K562 (cell line): ENCODE measurements around the gene USP12. TPM values are rescaled to one million over a fixed set of nuclear protein-coding genes. Genes with fewer than 3 reads are reported as not detected.

Experiments used
- ATAC-seq: fragments of 200-7000 bp; cut with Tn5 transposase; 3 replicates; pipeline ENCODE4 v1.9.1; 2020; ENCODE audit warnings: moderate library complexity
- BruUV-seq: library from RNA; stranded (reverse); fragments of 400-500 nt; replicated peaks from 2 replicates; lab custom pipeline; 2021; lab: Mats Ljungman, UMichigan
- CTCF ChIA-PET: fragments of 300-600 bp; formaldehyde crosslinking; extraction: SDS; loops from one replicate; lab custom pipeline; 2021; ENCODE audit warnings: low intra/inter-chr PET ratio; lab: Yijun Ruan, JAX
- POLR2A ChIA-PET: fragments of 300-600, 350-650 bp; sonication (Branson Sonifier 250); formaldehyde crosslinking; extraction: SDS; loops from one replicate; lab custom pipeline; 2021; ENCODE audit warnings: antibody characterized with exemption, inconsistent platforms; lab: Yijun Ruan, JAX
- DNase-seq, 4 experiments: peaks; one replicate each; pipeline versions ENCODE4 v3.0.0 to v3.0.0-alpha.2; 2011 to 2018; ENCODE audit warnings: low spot score in 3 of 4, mixed read lengths in 3 of 4; ENCODE audit errors: extremely low read depth in 1 of 4
- FAIRE-seq: peaks from 2 replicates; lab custom pipeline; 2011; peaks lifted over from hg19 to GRCh38; lab: Jason Lieb, UNC
- H2AFZ ChIP-seq: 2 replicates; pipeline ENCODE4 v1.6.0; 2011; ENCODE audit warnings: low read depth, low read length, control low read depth, inconsistent platforms
- H3K27ac ChIP-seq: fragments of 200-600 bp; 3 replicates; pipeline ENCODE4 v1.8.0; 2011; ENCODE audit warnings: low read depth, mild to moderate bottlenecking, control low read depth, inconsistent platforms, low read length, moderate library complexity, mixed read lengths; ENCODE audit errors: extremely low read depth
- H3K27me3 ChIP-seq, 2 experiments: fragments of 300-600 bp in 1 of 2; 2 replicates in 1 of 2; 3 replicates in 1 of 2; pipeline versions ENCODE4 v1.6.0 to v1.8.0; 2011; ENCODE audit warnings: inconsistent platforms in 2 of 2, low read length in 2 of 2, mild to moderate bottlenecking in 1 of 2, mixed read lengths in 1 of 2, moderate library complexity in 1 of 2; ENCODE audit not compliant: control insufficient read depth in 2 of 2, insufficient read depth in 2 of 2
- H3K36me3 ChIP-seq: fragments of 300-600 bp; 3 replicates; pipeline ENCODE4 v1.8.0; 2011; ENCODE audit warnings: mild to moderate bottlenecking, low read length, inconsistent platforms; ENCODE audit not compliant: control insufficient read depth, insufficient read depth
- H3K4me1 ChIP-seq, 2 experiments: fragments of 200-600 bp in 1 of 2; replicated peaks in 1 of 2; 2 replicates in 1 of 2; 3 replicates in 1 of 2; pipeline versions ENCODE4 v1.5.1 to v1.8.0; 2011; ENCODE audit warnings: inconsistent platforms in 2 of 2, low read length in 2 of 2, mild to moderate bottlenecking in 1 of 2, mixed read lengths in 1 of 2, moderate library complexity in 1 of 2; ENCODE audit not compliant: control insufficient read depth in 2 of 2, insufficient read depth in 2 of 2
- H3K4me2 ChIP-seq: 2 replicates; pipeline ENCODE4 v1.6.1; 2011; ENCODE audit warnings: low read length, control low read depth, inconsistent platforms, mixed read lengths; ENCODE audit not compliant: insufficient read depth
- H3K4me3 ChIP-seq: fragments of 200-600 bp; sonication (generic), shearing (Covaris generic); 2 replicates; pipeline ENCODE4 v1.5.1; 2016; ENCODE audit warnings: control low read depth, inconsistent platforms
- H3K79me2 ChIP-seq: fragments of 200-600 bp; 3 replicates; pipeline ENCODE4 v1.8.0; 2011; ENCODE audit warnings: low read length, inconsistent platforms; ENCODE audit not compliant: control insufficient read depth, insufficient read depth
- H3K9ac ChIP-seq, 2 experiments: 2 replicates each; pipeline versions ENCODE4 v1.6.0 to v1.6.1; 2011; ENCODE audit warnings: low read depth in 2 of 2, low read length in 2 of 2, control low read depth in 1 of 2, inconsistent platforms in 1 of 2, mild to moderate bottlenecking in 1 of 2, mixed read lengths in 1 of 2; ENCODE audit not compliant: insufficient read depth in 1 of 2
- H3K9me1 ChIP-seq: one replicate; pipeline ENCODE4 v1.6.0; 2011; ENCODE audit warnings: inconsistent platforms, mild to moderate bottlenecking, low read length, moderate library complexity; ENCODE audit not compliant: control insufficient read depth, insufficient read depth
- H3K9me3 ChIP-seq: replicated peaks from 2 replicates; pipeline ENCODE4 v1.5.1; 2011; ENCODE audit warnings: low read depth, low read length, inconsistent platforms; ENCODE audit not compliant: control insufficient read depth, insufficient read depth
- H4K20me1 ChIP-seq: replicated peaks from 2 replicates; pipeline ENCODE4 v1.6.1; 2011; ENCODE audit warnings: low read length, inconsistent platforms, mixed read lengths; ENCODE audit not compliant: control insufficient read depth, insufficient read depth
- DPF2 ChIP-seq: fragments of 450-650 bp; IDR thresholded peaks from 2 replicates; pipeline ENCODE4 v1.6.1; 2016
- HDAC2 ChIP-seq: fragments of 450-650 bp; IDR thresholded peaks from 2 replicates; pipeline ENCODE4 v1.6.1; 2016; ENCODE audit warnings: mild to moderate bottlenecking
- JUN ChIP-seq, 2 experiments: sonication (generic) in 1 of 2; formaldehyde crosslinking in 1 of 2; IDR thresholded peaks; 2 replicates each; pipeline versions ENCODE4 v1.6.1 to v1.8.0; 2012 to 2022; ENCODE audit warnings: borderline replicate concordance in 2 of 2, mild to moderate bottlenecking in 2 of 2, improper control_type of control experiment in 1 of 2, low read depth in 1 of 2, low read length in 1 of 2, missing genetic modification reagents in 1 of 2
- NELFE ChIP-seq: IDR thresholded peaks from 2 replicates; pipeline ENCODE4 v1.6.1; 2011; ENCODE audit warnings: mild to moderate bottlenecking; ENCODE audit not compliant: insufficient read depth, insufficient read length
- NR1H2 ChIP-seq: sonication (generic); formaldehyde crosslinking; IDR thresholded peaks from 2 replicates; pipeline ENCODE4 v1.4.0; 2020; ENCODE audit warnings: mild to moderate bottlenecking, missing genetic modification reagents
- SAFB2 ChIP-seq: fragments of 200-400 bp; formaldehyde crosslinking; IDR thresholded peaks from 2 replicates; pipeline ENCODE4 v1.6.1; 2018; ENCODE audit warnings: borderline replicate concordance, low read length, low read depth, moderate library complexity; ENCODE audit not compliant: severe bottlenecking
- SUPT5H ChIP-seq: fragments of 450-650 bp; IDR thresholded peaks from 2 replicates; pipeline ENCODE4 v1.6.1; 2016
- XRCC5 ChIP-seq: fragments of 200-400 bp; formaldehyde crosslinking; IDR thresholded peaks from 2 replicates; pipeline ENCODE4 v1.6.1; 2017; ENCODE audit warnings: low read depth, mild to moderate bottlenecking, low read length
- ZBTB17 ChIP-seq: fragments of 450-650 bp; formaldehyde crosslinking; IDR thresholded peaks from 2 replicates; pipeline ENCODE4 v1.4.0; 2020; ENCODE audit warnings: mild to moderate bottlenecking
- WGBS: fragments of 100-300 bp; shearing (Covaris generic); methylation state at CpG from one replicate; pipeline ENCODE4 v1.1.6; 2016; ENCODE audit warnings: low coverage, mixed read lengths; ENCODE audit not compliant: insufficient coverage; ENCODE audit errors: missing lambda C conversion rate; 5-methylcytosine and 5-hydroxymethylcytosine counted together
- in situ Hi-C: fragments of 300-500 bp; cut with MboI; formaldehyde crosslinking; loops from 4 replicates; pipeline ENCODE4 v1.15.0; 2018; ENCODE audit warnings: inconsistent platforms, mixed read lengths
- intact Hi-C: fragments of 100-400 bp; cut with micrococcal nuclease; formaldehyde crosslinking; loops from 2 replicates; pipeline ENCODE4 v1.14.2; 2022
- polyA plus RNA-seq, 8 experiments: library from polyadenylated mRNA; depleted of rRNA in 4 of 8; stranded (reverse) in 5 of 8; unstranded in 3 of 8; fragments of >200 nt; fragmentation: Nextera tagmentation in 2 of 8; fragmentation: Illumina TruSeq in 1 of 8; extraction: Ambion mirVana in 2 of 8; extraction: Trizol in 1 of 8; gene quantifications; 2 replicates each; pipeline versions ENCODE4 v1.2.1 to v1.2.3, GENCODE V29; 2011 to 2014; ENCODE audit warnings: inconsistent platforms in 1 of 8, missing spikeins in 1 of 8
- total RNA-seq, 7 experiments: library from RNA; depleted of rRNA in 6 of 7; stranded (reverse); fragments of >200 nt in 6 of 7; fragmentation: Illumina TruSeq in 2 of 7; extraction: Trizol in 2 of 7; gene quantifications; 2 replicates each; pipeline versions ENCODE4 v1.2.1 to v1.2.3, GENCODE V29; 2011 to 2021; ENCODE audit warnings: low replicate concordance in 1 of 7
- TF ChIP-seq, protein P1 (sequence below): fragments of 450-650 bp; formaldehyde crosslinking; IDR thresholded peaks from 2 replicates; pipeline ENCODE4 v1.4.0; 2020; ENCODE audit warnings: mild to moderate bottlenecking, moderate library complexity
- TF ChIP-seq, protein P2 (sequence below): sonication (generic); formaldehyde crosslinking; IDR thresholded peaks from 2 replicates; pipeline ENCODE4 v1.8.0; 2022; ENCODE audit warnings: mild to moderate bottlenecking, missing genetic modification reagents

Gene USP12
- total and polyA plus RNA-seq, 9 of the 15 experiments (the other 6 are each of a cell fraction or from before 2014, with no cell fraction given), result 1.8 to 20.5 (median 13.3) TPM

DNA sequence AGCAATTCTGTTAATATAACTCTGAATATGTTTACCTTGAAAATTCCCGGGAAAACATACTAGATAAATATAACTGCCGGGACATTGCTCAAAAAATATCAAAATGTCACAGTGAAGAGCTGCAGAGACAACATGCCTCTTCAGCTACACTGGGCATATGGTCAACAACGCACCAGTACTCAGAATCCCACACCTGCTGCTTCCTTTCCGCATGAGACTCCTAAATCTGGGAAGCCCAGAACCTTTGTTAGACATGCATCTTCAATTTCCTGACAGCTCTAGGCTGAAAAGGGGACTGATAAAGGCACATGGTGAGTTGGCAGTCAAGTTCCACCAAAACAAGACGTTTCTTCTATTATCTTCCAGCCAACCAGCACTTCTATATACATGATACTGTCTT, 53.7 kb downstream of the USP12 start:
- CTCF ChIA-PET, result no interaction called here
- in situ Hi-C loops, result no loop called here
- peaks cover 50% of the 10 kb centered on the region for H3K79me2 ChIP-seq

More for the DNA sequence above, 53.7 kb downstream of the USP12 start:
- H3K9me1 ChIP-seq, result no peaks in the 10 kb centered on the region
- H3K27ac ChIP-seq, result no peak overlapping the region
- H3K36me3 ChIP-seq, result peaks cover 17% of the 10 kb centered on the region; the same call in 2 of the 3 replicates
- H3K4me2 ChIP-seq, result no peak overlapping the region; the same call in 1 of the 2 replicates
- ATAC-seq (no peak; the same call in 2 of the 3 replicates), DNase-seq (no peak), FAIRE-seq (no peak)
- H4K20me1 ChIP-seq, result no peaks in the 10 kb centered on the region
- no peak overlapping the region for H2AFZ ChIP-seq
- TF ChIP-seq XRCC5, result no peak
- no peak for TF ChIP-seq DPF2
- no peak for TF ChIP-seq NR1H2 (CRISPR knock-in tag)
- TF ChIP-seq JUN (IDR thresholded peaks at IDR 0.05; ENCODE audit: borderline replicate concordance, low read depth, low read length), result no peak
- TF ChIP-seq JUN (CRISPR knock-in tag; IDR thresholded peaks at IDR 0.05; ENCODE audit: borderline replicate concordance), result no peak
- no peak for TF ChIP-seq NELFE
- no peak for TF ChIP-seq SUPT5H
- TF ChIP-seq, protein P1, sequence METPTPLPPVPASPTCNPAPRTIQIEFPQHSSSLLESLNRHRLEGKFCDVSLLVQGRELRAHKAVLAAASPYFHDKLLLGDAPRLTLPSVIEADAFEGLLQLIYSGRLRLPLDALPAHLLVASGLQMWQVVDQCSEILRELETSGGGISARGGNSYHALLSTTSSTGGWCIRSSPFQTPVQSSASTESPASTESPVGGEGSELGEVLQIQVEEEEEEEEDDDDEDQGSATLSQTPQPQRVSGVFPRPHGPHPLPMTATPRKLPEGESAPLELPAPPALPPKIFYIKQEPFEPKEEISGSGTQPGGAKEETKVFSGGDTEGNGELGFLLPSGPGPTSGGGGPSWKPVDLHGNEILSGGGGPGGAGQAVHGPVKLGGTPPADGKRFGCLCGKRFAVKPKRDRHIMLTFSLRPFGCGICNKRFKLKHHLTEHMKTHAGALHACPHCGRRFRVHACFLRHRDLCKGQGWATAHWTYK, result no peak
- no peak for TF ChIP-seq HDAC2
- TF ChIP-seq, protein P2, sequence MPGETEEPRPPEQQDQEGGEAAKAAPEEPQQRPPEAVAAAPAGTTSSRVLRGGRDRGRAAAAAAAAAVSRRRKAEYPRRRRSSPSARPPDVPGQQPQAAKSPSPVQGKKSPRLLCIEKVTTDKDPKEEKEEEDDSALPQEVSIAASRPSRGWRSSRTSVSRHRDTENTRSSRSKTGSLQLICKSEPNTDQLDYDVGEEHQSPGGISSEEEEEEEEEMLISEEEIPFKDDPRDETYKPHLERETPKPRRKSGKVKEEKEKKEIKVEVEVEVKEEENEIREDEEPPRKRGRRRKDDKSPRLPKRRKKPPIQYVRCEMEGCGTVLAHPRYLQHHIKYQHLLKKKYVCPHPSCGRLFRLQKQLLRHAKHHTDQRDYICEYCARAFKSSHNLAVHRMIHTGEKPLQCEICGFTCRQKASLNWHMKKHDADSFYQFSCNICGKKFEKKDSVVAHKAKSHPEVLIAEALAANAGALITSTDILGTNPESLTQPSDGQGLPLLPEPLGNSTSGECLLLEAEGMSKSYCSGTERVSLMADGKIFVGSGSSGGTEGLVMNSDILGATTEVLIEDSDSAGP (CRISPR knock-in tag), result no peak
- TF ChIP-seq SAFB2, result no peak
- no peak for TF ChIP-seq ZBTB17
- H3K27me3 ChIP-seq, result no peaks in the 10 kb centered on the region; a peak in 1 of 5 replicates
- H3K9ac ChIP-seq, result no peak overlapping the region
- H3K4me3 ChIP-seq, result no peak overlapping the region
- BruUV-seq, result no TSS peak
- WGBS, result 62% methylated on average over 5 of the region's 5 CpGs
- intact Hi-C loops, result no loop called here
- peaks cover 0 to 10% of the 10 kb centered on the region in 2 experiments; a peak in 3 of 5 replicates for H3K4me1 ChIP-seq
- H3K9me3 ChIP-seq, result peaks cover 6% of the 10 kb centered on the region; the same call in 1 of the 2 replicates
- POLR2A ChIA-PET, result interaction anchor here (0.8 to 1.0 kb wide), 2 partner anchors 8 to 11 kb away, joined by 3 read pairs; no protein-coding TSS in a partner anchor
